ENCODE results near the gene API5.
A peak's percentile ranks its signal among the peaks of the same experiment; 100 is the strongest.

Gene API5

DNA sequence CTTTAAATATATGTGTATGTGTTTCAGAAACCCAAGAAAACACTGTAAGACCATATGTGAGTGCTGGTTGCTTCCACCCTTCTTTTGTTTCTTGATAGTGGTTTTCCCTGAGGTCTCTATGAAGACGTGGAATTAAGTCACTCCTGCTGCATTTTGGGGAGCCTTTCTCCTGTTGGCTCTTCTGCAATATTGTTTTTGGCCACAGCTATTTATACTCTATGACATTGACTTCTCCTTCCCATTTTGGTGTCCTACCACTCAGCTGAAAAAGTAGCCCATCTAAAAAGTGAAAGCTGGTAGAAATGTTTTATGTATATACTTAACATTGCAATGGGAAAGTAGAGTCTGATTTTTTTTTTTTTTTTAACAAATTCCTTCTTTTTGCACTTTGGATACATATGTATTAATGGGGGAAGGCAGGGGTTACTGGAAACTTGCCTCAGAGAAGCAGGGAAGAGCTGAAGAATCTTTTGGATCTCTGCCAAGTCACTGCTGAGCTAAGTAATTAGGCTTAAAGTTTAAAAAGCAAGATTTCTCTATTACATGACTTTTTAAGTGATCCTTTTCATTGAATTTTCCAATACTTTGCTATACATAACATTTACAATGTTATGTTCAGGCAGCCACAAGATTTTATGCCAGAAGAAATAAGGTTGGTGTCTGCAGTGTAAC is 48.7 kb downstream of the API5 start:
- DNase-seq, result no peak

DNA sequence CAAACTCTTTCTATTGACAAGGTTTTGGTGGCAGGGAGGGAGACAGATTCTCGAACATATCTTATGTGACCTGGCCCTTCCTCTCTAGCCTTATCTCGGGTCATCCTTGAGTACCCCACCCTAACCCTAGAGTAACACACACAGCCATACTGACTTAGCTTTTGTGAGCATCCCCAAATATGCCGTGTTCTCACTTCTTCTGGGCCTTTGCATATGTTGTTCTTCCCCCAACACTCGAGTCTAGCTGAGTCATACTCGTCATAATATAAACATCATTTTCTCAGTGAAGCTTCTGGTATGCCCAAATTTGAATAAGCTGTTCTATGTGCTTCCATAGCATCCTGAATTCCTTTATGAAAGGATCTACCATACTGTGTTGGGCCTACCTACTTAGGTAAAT is 54.9 kb downstream of the API5 start:
- no peak for DNase-seq

DNA sequence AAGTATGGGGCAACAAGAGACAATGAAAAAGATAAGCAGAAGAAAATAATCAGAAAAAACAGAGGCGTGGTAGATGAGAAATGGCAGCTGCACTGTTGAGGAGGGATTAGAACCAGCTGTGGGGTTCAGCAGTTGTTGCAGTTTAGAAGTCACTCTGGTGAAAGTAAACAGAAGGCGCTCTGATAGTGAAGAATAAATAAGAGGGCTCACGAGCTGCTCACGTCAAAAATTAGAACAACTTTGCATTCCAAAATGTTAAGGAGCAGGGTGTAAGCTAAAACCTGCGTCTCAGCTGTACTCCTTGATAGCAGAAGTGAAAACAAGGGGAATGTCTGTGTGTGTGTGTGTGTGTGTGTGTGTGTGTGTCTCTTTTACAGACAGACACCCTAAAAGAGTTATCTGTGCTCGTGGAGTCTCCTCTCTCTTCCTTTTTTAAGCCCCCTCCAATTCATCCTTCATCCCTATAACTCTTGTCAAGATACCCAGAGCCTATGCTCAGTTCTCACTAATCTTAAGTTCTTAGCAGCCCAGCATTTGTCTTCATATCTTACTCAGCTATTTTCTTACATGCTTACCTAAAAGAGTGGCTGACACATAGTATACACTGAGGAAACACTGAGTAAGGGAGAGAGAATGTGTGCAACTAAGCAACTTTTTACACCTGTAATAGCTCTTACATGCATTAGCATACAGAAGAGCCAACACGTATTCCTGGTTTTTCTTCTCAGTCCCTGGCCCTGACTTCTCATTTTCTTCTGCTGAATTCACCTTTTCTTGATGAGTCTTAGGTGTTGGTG is 55.8 kb downstream of the API5 start:
- no peak for DNase-seq

DNA sequence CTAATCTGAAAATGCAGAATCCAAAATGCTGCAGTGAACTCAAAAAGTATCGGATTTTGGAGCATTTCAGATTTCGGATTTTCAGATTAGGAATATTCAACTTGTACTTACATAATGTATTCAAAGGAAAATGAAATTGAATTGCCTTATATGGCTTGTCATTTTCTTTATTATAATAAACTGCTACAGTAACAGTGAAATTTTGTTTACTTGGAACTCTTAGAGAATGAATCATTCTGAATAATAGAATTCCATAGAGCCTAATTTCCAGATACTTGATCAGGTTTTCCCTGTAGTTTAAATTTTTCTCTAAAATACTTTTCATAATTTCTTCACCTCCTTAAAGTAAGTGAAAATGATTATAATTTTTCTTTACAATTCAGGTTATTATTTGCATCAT is 64.3 kb downstream of the API5 start:
- DNase-seq, result no peak

- DNase-seq, result no peak
Measured at GRCh38 chr11:43376594-43376993, 64.8 kb downstream of the API5 start.

- no peak for DNase-seq
Measured at GRCh38 chr11:43377389-43377788, 65.6 kb downstream of the API5 start.

DNA sequence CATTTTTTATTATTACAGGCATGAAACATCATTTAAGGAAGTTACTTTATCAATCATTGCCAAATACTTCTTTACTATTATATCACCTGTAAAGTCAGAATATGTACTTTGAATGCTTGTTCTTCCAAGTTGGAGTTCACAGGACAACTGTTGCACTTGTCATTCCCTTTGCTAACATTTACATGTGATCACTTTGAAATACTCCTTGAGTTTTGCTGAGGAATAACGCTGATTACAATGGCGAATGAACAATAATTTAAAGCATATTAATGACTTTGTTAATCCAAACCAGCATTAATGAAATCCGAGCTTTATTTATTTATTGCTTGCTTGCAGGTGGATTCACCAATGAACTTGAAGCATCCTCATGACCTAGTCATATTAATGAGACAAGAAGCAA is 67.1 kb downstream of the API5 start:
- DNase-seq, result no peak

- DNase-seq, result no peak
Measured at GRCh38 chr11:43381802-43382201, 70.0 kb downstream of the API5 start.

- DNase-seq, result no peak
Measured at GRCh38 chr11:43382614-43383013, 70.8 kb downstream of the API5 start.

- DNase-seq, result no peak
Measured at GRCh38 chr11:43384393-43384792, 72.6 kb downstream of the API5 start.

DNA sequence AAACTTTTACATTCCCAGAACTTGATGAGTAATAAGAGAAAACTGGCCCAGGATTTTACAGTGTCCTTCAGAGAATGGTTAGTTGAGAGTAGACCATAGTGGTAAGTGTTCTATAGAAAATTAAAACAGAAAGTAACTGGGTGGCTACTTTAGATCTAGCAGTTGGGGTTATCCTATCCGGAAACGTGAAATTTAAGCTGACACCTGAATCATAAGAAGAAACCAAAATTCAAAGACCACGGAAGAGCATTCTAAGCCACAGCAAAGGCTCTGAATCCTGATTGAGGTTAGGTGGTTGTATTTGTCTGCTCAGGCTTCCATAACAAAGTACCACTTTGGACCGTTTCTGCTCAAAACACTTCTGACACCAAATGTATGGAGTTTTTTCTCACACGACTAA is 80.9 kb downstream of the API5 start:
- peak; percentile 7 for DNase-seq

GRCh38 chr11:43393765-43394355 is 82.1 kb downstream of the API5 start:
- no peak for DNase-seq
